Lower leg skin (tissue), 3 donors: ENCODE measurements around the gene AKIRIN1.

Experiments used
- CTCF ChIP-seq, 3 donors: fragments of 450-650 bp; IDR thresholded peaks; one replicate each; pipeline ENCODE4 v1.5.1; 2016; ENCODE audit warnings: antibody characterized with exemption in 3 of 3, mild to moderate bottlenecking in 3 of 3, moderate library complexity in 2 of 3
- POLR2A ChIP-seq, 2 donors: fragments of 450-650 bp; IDR thresholded peaks; one replicate each; pipeline ENCODE4 v1.6.1; 2016 to 2017; ENCODE audit warnings: antibody characterized with exemption in 2 of 2, mild to moderate bottlenecking in 1 of 2, moderate library complexity in 1 of 2

GRCh38 chr1:38973659-38974437 lies 17.2 kb upstream of the AKIRIN1 start:
- TF ChIP-seq CTCF (IDR thresholded peaks at IDR 0.05) (no peak), POLR2A (IDR thresholded peaks at IDR 0.05) (no peak)
